HG02571 (cell line): ENCODE data around the gene GNAO1.

Experiments
- ATAC-seq: cut with Tn5 transposase; IDR thresholded peaks from one replicate; pipeline ENCODE4 v1.9.1; 2021; ENCODE audit warnings: mild to moderate bottlenecking, moderate library complexity; ENCODE audit not compliant: unreplicated experiment

Gene GNAO1

GRCh38 chr16:56263711-56264608 is 72.7 kb downstream of the GNAO1 start:
- ATAC-seq: no peak

GRCh38 chr16:56264609-56264972 is 73.3 kb downstream of the GNAO1 start:
- ATAC-seq: no peak

- no peak for ATAC-seq
Observed at GRCh38 chr16:56265184-56265583, 73.9 kb downstream of the GNAO1 start.

- ATAC-seq: no peak
Observed at GRCh38 chr16:56265746-56266145, 74.5 kb downstream of the GNAO1 start.

- ATAC-seq: no peak
Observed at GRCh38 chr16:56266641-56267607, 75.6 kb downstream of the GNAO1 start.

GRCh38 chr16:56267888-56268287 is 76.6 kb downstream of the GNAO1 start:
- ATAC-seq: no peak

GRCh38 chr16:56268799-56269198 is 77.5 kb downstream of the GNAO1 start:
- ATAC-seq: no peak

DNA sequence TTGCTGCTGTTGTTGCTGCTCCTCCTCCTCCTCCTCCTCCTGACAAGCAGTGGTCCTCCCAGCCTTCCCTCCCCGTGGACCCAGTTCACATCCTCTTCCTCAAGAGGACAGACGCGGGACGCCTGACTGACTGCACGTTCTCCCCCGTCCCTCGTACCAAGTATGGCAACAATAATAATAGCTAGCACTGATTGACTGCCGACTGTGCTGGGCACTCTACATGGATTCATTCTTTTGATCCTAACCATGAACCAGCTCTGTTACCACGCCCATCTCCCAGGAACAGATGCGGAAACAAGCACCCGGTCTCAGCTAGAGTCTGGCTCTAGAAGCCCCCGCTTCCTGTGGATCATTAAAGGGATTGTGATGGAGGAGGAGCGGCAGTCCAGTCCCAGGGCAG is 78.0 kb downstream of the GNAO1 start:
- no peak for ATAC-seq

DNA sequence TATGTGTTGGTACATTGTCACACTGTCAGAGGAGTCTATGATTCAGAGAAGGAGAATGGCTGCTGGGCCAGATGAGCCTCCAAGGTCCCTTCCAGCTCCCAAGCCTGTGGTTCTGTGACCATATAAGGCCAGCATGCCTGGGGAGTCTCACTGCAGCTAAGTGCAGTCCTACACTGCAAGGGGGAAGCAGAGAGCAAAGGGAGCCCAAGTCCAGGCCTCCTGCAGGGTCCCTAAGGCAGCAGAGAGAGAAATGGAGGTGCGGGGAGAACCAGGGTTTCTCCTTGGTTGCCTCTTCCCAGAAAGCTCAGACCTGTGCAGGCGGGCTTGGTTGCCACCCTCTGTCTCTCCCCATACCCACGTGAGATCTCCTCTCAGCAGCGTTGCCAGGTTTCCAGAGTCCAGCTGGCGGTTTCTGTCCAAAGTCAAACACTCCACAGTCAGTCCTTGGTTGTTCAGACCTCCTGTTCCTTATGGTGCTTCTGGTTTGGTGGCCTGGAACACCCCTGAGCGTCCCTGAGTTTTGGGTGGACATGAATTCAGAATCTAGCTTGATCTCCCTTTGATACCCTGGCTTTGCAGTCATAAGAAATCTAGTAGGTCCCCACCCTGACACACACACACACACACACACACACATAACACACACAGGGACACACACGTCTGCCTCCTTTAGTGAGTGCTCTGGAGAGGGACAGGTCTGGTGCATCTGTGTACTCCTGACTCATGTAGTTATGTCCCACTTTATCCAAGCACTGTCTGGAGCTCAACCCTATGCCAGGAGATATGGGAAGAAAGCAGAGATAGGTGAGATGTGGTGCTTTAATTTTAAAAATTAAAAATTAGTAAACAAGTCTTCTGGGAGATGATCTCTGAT is 78.8 kb downstream of the GNAO1 start:
- ATAC-seq: no peak

DNA sequence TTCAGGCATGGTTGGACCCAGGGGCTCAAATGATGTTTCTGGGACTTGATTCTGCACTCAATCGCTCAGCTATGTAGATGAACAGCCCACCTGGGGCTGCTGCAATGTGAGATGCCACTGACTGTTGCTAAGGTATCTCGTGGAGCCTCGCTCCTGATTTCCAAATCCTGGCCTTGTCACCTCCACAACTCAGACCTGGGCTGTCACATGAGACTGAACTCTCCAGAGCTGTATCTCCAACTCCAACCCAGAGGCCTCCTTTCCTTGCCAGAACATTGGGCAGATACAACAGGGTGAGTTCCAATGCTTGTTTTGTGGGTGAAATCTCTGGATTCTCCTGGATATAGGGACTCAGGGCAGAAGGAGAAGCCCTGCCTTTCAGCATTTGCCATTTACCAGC is 79.5 kb downstream of the GNAO1 start:
- no peak for ATAC-seq

DNA sequence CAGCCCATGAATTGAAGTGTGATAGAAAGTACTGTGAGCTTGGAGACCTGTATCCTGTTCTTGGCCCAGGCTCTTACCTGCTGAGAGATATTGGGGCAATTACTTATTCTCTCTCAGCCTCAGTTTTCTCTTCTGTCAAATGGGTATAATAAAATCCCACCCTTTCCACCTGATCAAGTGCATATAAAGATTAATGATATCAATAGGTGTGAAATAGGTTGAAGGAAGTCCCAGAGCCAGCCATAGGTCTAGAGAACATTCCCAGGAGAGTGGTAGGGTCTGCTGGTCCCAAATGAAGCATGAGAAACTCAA is 81.2 kb downstream of the GNAO1 start:
- no peak for ATAC-seq

- no peak for ATAC-seq
Observed at GRCh38 chr16:56273615-56274014, 82.3 kb downstream of the GNAO1 start.

DNA sequence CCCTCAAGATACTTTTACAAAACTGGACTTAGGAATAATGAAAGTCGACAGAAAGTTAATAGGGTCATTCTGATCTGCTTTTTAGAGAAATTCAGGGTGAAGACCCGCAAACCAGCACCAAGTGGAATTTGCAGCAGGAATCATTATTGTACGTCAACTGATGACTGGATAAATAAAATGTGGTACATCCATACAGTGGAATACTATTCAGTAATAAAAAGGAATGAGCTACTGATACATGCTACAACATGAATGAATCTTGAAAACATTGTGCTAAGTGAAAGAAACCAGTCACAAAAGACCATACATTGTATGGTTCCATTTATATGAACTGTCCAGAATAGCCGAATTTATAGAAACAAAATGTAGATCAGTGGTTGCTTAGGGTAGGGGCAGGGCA is 83.1 kb downstream of the GNAO1 start:
- no peak for ATAC-seq

- no peak for ATAC-seq
Observed at GRCh38 chr16:56275076-56275475, 83.8 kb downstream of the GNAO1 start.

DNA sequence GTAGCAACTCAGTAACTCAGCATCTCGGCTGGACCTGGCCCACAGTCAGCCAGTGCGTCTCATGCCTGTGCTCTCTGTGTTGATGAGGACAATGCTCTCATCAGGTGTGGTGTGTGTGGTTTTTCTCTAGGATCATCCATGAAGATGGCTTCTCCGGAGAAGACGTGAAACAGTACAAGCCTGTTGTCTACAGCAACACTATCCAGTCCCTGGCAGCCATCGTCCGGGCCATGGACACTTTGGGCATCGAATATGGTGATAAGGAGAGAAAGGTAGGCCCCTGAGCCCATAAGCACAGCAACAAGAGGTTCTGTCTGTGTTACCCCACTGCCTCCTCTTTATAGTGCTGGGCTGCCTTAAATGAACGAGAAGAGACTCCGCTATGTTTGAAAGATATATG is 84.5 kb downstream of the GNAO1 start:
- no peak for ATAC-seq

- no peak for ATAC-seq
Observed at GRCh38 chr16:56277075-56277474, 85.8 kb downstream of the GNAO1 start.

- no peak for ATAC-seq
Observed at GRCh38 chr16:56278196-56278855, 87.0 kb downstream of the GNAO1 start.

DNA sequence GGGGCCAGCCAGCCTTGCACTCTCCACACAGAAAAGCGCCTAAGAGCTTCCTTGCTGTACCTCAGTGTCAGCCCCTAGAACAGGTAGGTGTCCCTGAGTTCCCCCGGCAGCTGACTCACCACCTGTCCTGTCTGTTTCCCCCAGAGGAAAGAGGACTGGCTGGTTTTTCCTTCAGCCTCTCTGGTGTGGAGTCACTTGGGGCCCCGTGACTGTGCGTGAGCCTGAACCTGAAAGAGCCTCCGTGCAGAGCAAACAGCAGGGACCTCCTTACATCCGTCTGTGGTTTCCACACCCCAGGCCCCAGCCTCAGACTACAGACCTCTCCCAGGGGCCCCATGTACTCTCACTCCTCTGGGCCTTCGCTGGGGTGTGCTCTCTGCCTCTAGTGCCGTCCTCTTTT is 87.8 kb downstream of the GNAO1 start:
- no peak for ATAC-seq

DNA sequence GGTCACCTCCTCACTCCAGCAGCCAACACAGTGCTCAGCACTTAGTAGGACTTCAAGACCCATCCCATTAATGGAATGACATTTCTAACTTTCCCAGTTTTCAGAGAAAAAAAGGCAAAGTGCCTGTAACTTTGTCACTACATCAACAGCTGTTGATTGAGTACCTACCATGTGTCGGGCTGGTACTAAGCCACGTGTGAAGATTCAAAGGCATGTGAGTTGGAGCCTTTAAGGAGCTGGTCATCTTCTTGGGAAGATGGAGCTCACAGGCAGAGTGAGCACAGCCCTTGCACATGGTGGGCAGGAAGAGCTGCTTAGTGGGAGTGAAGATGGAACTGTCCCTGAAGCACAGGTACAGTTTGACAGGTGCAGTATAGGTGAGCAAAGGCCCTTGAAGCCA is 88.6 kb downstream of the GNAO1 start:
- no peak for ATAC-seq

DNA sequence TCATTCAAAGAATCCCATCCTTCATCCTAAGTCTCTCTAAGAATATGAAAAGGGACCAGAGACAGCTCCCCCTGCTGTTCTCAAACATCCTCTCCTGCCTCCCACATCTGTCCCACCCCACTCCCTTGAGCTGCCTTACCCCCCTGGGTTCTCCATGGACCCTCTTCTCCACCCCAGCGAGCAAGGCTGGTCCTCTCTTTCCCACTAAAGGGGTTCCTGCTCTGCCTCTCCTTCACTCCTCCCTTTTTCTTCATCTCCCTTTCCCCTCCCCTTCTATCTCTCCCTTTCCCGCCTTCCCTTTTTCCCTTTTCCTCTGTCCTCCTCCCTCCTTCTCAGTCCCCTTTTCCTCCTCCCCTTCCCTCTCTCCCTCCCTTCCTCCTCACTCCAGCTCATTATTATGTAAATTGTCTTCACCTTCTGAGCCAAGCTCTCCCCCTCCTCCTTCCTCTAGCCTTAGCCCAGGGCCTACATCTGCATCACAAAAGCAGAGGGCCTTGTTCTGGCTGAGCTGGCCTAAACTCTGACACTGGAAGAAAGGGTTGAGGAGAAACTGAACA is 90.0 kb downstream of the GNAO1 start:
- no peak for ATAC-seq
